Loucy (cell line): Measurements from ENCODE around the gene DUSP14.

Source experiments
- H2AFZ ChIP-seq: fragments of 200-600 bp; sonication (generic); 2 replicates; pipeline ENCODE4 v1.6.0; 2016; ENCODE audit warnings: antibody characterized with exemption, mild to moderate bottlenecking, low read length, moderate library complexity
- H3F3A ChIP-seq: fragments of 200-600 bp; 2 replicates; pipeline ENCODE4 v1.6.0; 2016; ENCODE audit warnings: antibody characterized with exemption, low read depth, mild to moderate bottlenecking
- H3K27me3 ChIP-seq: fragments of 200-600 bp; sonication (generic); 2 replicates; pipeline ENCODE4 v1.6.1; 2014; ENCODE audit warnings: low read length, mild to moderate bottlenecking; ENCODE audit not compliant: insufficient read depth, poor library complexity, severe bottlenecking
- H3K36me3 ChIP-seq: fragments of 200-600 bp; sonication (generic); 2 replicates; pipeline ENCODE4 v1.6.1; 2016; ENCODE audit warnings: low read length; ENCODE audit not compliant: insufficient read depth
- H3K4me1 ChIP-seq: fragments of 200-600 bp; sonication (generic); 2 replicates; pipeline ENCODE4 v1.5.1; 2014; ENCODE audit warnings: low read length, mild to moderate bottlenecking; ENCODE audit not compliant: insufficient read depth, poor library complexity, severe bottlenecking
- H3K4me2 ChIP-seq: fragments of 200-600 bp; sonication (generic); 2 replicates; pipeline ENCODE4 v1.6.0; 2014; ENCODE audit warnings: antibody characterized with exemption, low read length, low read depth, mild to moderate bottlenecking; ENCODE audit not compliant: poor library complexity, severe bottlenecking
- H3K4me3 ChIP-seq: fragments of 200-600 bp; sonication (generic); 2 replicates; pipeline ENCODE4 v1.5.1; 2014; ENCODE audit warnings: low read length, mild to moderate bottlenecking, mixed read lengths; ENCODE audit not compliant: poor library complexity, severe bottlenecking
- H3K79me2 ChIP-seq: fragments of 200-600 bp; sonication (generic); 2 replicates; pipeline ENCODE4 v1.6.1; 2014; ENCODE audit warnings: low read length; ENCODE audit not compliant: insufficient read depth
- H3K9ac ChIP-seq: fragments of 200-600 bp; sonication (generic); 2 replicates; pipeline ENCODE4 v1.6.0; 2014; ENCODE audit warnings: mild to moderate bottlenecking, low read depth, low read length, moderate library complexity; ENCODE audit not compliant: poor library complexity, severe bottlenecking
- H3K9me2 ChIP-seq: fragments of 200-600 bp; sonication (generic); replicated peaks from 2 replicates; pipeline ENCODE4 v1.6.1; 2016; ENCODE audit warnings: low read depth, low read length, mixed read lengths
- H3K9me3 ChIP-seq: fragments of 200-600 bp; sonication (generic); 2 replicates; pipeline ENCODE4 v1.6.1; 2014; ENCODE audit warnings: mild to moderate bottlenecking, antibody characterized with exemption, low read length, low read depth; ENCODE audit not compliant: insufficient read depth
- H4K20me1 ChIP-seq: fragments of 200-600 bp; sonication (generic); 2 replicates; pipeline ENCODE4 v1.6.0; 2014; ENCODE audit warnings: antibody characterized with exemption, low read length, mild to moderate bottlenecking; ENCODE audit not compliant: insufficient read depth, poor library complexity, severe bottlenecking
- CTCF ChIP-seq: fragments of 200-600 bp; sonication (generic); conservative IDR thresholded peaks from 2 replicates; pipeline ENCODE4 v1.5.1; 2014; ENCODE audit warnings: mild to moderate bottlenecking, antibody characterized with exemption, low read length
- EZH2phosphoT487 ChIP-seq: fragments of 200-600 bp; IDR thresholded peaks from 2 replicates; pipeline ENCODE4 v1.6.1; 2018; ENCODE audit warnings: antibody characterized with exemption, mild to moderate bottlenecking, moderate library complexity, borderline replicate concordance

DUSP14 gene

GRCh38 chr17:37478187-37478586 lies 11.5 kb upstream of the DUSP14 start:
- no peak overlapping the region for H3K4me2 ChIP-seq
- H4K20me1 ChIP-seq = no peaks in the 10 kb centered on the region
- no peaks in the 10 kb centered on the region for H3K9me2 ChIP-seq
- TF ChIP-seq EZH2phosphoT487 = no peak
- no peaks in the 10 kb centered on the region for H3K4me1 ChIP-seq
- H2AFZ ChIP-seq = no peak overlapping the region
- H3K79me2 ChIP-seq = no peaks in the 10 kb centered on the region
- H3K9me3 ChIP-seq = no peaks in the 10 kb centered on the region
- no peaks in the 10 kb centered on the region for H3F3A ChIP-seq
- H3K4me3 ChIP-seq = no peak overlapping the region
- peaks cover 61% of the 10 kb centered on the region for H3K36me3 ChIP-seq
- H3K9ac ChIP-seq = no peak overlapping the region
- no peaks in the 10 kb centered on the region for H3K27me3 ChIP-seq

DNA sequence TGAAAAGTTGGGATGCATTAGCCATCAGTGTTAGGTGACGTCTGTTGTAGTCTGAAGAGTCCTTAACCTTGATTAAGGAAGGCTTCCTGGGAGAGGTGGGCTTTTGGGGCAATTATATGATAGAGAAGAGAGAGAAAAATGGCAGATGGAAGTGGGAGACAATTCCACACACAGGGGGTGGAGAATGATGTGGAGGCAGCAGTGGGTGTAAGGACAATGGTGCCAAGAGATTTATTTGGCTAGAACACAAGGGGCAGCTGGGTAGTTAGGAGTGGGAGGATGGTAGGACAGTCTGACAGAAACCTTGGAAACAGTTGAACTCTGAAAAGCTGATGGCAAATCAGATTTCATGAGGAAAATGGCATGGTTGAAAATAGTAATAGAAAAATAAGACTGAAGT lies 10.7 kb upstream of the DUSP14 start:
- Histone ChIP-seq H3K4me2 (no peak overlapping the region), H3K79me2 (no peaks in the 10 kb centered on the region), H2AFZ (no peak overlapping the region), H3F3A (no peaks in the 10 kb centered on the region), H3K9me3 (no peaks in the 10 kb centered on the region), H3K36me3 (peaks cover 52% of the 10 kb centered on the region), H3K27me3 (no peaks in the 10 kb centered on the region), H3K4me3 (no peak overlapping the region), H4K20me1 (no peaks in the 10 kb centered on the region), H3K9ac (no peak overlapping the region), H3K4me1 (no peaks in the 10 kb centered on the region), H3K9me2 (no peaks in the 10 kb centered on the region)
- TF ChIP-seq EZH2phosphoT487 = no peak
- TF ChIP-seq CTCF = no peak

DNA sequence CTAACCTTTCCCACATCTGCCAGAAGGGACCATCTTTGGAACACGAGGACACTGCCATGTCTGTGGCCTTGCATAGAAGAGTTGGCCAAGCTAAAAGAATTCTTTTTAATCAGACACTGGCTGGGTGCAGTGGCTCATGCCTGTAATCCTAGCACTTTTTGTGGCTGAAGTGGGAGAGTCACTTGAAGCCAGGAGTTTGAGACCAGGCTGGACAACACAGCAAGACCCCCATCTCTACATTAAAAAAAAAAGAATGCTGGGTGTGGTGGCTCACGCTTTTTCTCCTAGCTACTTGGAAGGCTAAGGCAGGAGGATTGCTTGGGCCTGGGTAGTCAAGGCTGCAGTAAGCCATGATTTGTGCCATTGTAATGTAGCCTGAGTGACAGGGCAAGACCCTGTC lies 9.3 kb upstream of the DUSP14 start:
- Histone ChIP-seq H3K27me3 (no peaks in the 10 kb centered on the region), H3K4me3 (no peak overlapping the region), H3K9me3 (no peaks in the 10 kb centered on the region), H2AFZ (no peak overlapping the region), H3K36me3 (peaks cover 43% of the 10 kb centered on the region), H3K4me2 (no peak overlapping the region), H3K4me1 (no peaks in the 10 kb centered on the region), H3K9me2 (no peaks in the 10 kb centered on the region), H3F3A (no peaks in the 10 kb centered on the region), H4K20me1 (no peaks in the 10 kb centered on the region), H3K9ac (no peak overlapping the region), H3K79me2 (no peaks in the 10 kb centered on the region)
- TF ChIP-seq CTCF = no peak
- TF ChIP-seq EZH2phosphoT487 = no peak

DNA sequence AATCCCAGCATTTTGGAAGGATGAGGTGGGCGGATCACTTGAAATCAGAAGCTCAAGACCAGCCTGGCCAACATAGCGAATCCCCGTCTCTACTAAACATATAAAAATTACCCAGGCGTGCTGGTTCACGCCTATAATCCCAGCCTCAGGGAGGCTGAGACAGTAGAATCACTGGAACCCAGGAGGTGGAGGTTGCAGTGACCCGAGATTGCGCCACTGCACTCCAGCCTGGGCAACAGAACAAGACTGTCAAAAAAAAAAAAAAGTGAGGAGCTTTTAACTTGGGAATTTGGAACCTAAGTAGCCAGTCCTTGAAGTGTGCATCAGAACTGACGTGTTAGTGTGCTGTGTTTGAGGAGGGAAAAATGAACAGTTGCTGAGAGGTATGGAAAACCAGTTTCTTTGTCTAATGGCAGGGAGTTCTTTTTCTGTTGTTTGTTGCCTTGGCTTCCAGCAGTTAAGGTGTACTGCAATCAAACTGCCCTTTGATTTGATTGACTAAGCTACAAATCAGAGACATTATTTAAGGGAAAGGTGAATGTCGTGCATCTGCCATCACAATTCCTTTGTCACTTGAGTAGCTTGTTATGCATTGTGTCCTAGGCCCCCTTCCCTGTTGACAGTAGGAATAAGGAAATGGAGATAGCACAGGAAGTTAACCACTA lies 8.6 kb upstream of the DUSP14 start:
- Histone ChIP-seq H3F3A (no peaks in the 10 kb centered on the region), H2AFZ (no peak overlapping the region), H3K4me1 (no peaks in the 10 kb centered on the region), H3K9ac (no peak overlapping the region), H3K27me3 (no peaks in the 10 kb centered on the region), H3K4me3 (no peak overlapping the region), H4K20me1 (no peaks in the 10 kb centered on the region), H3K4me2 (no peak overlapping the region), H3K36me3 (peaks cover 36% of the 10 kb centered on the region), H3K9me3 (no peaks in the 10 kb centered on the region), H3K79me2 (no peaks in the 10 kb centered on the region), H3K9me2 (no peaks in the 10 kb centered on the region)
- TF ChIP-seq EZH2phosphoT487 = no peak
- TF ChIP-seq CTCF = no peak
